Panc1 (cell line): ENCODE data around the gene CGREF1. TPM values are rescaled to one million over a fixed set of nuclear protein-coding genes. Genes with fewer than 3 reads are reported as not detected.
A peak's percentile ranks its signal among the peaks of the same experiment; 100 is the strongest.

Experiments
- ATAC-seq: fragments of 200-7000 bp; cut with Tn5 transposase; 2 replicates; pipeline ENCODE4 v1.9.1; 2020; ENCODE audit warnings: mild to moderate bottlenecking, moderate library complexity
- BruUV-seq: library from RNA; stranded (reverse); fragments of 400-500 nt; replicated peaks from 2 replicates; lab custom pipeline; 2021; lab: Mats Ljungman, UMichigan
- CTCF ChIA-PET: fragments of 300-600 bp; sonication (Branson Sonifier 250); formaldehyde crosslinking; loops from one replicate; lab custom pipeline; 2022; ENCODE audit warnings: antibody characterized with exemption; lab: Charles Lee
- POLR2A ChIA-PET: fragments of 300-600 bp; sonication (Branson Sonifier 250); formaldehyde crosslinking; loops from one replicate; lab custom pipeline; 2022; ENCODE audit warnings: antibody characterized with exemption; lab: Charles Lee
- DNase-seq: peaks from one replicate; pipeline ENCODE4 v3.0.0-alpha.2; 2010; ENCODE audit warnings: low read depth, low spot score
- H3K27ac ChIP-seq: 2 replicates; pipeline ENCODE4 v1.5.1; 2011; ENCODE audit warnings: mild to moderate bottlenecking, low read length, inconsistent platforms
- H3K27me3 ChIP-seq: fragments of 200-500 bp; sonication (Bioruptor generic); 2 replicates; pipeline ENCODE4 v1.6.0; 2014; ENCODE audit warnings: low read length, inconsistent platforms; ENCODE audit not compliant: control insufficient read depth, insufficient read depth
- H3K36me3 ChIP-seq: fragments of 200-500 bp; sonication (Bioruptor generic); 2 replicates; pipeline ENCODE4 v1.5.1; 2014; ENCODE audit warnings: inconsistent platforms, mild to moderate bottlenecking, low read length, moderate library complexity; ENCODE audit not compliant: control insufficient read depth, insufficient read depth
- H3K4me1 ChIP-seq: 2 replicates; pipeline ENCODE4 v1.5.1; 2011; ENCODE audit warnings: inconsistent platforms, mild to moderate bottlenecking, low read length, moderate library complexity; ENCODE audit not compliant: control insufficient read depth, insufficient read depth
- H3K4me3 ChIP-seq, 2 experiments: 2 replicates each; pipeline ENCODE4 v1.5.1; 2011 to 2012; ENCODE audit warnings: low read depth in 2 of 2, low read length in 2 of 2, mild to moderate bottlenecking in 2 of 2, inconsistent platforms in 1 of 2, moderate library complexity in 1 of 2
- H3K9me3 ChIP-seq: fragments of 200-500 bp; sonication (Bioruptor generic); 2 replicates; pipeline ENCODE4 v1.5.1; 2014; ENCODE audit warnings: low read depth, mild to moderate bottlenecking, inconsistent platforms, low read length, moderate library complexity; ENCODE audit not compliant: control insufficient read depth, insufficient read depth
- CTCF ChIP-seq: fragments of 450-650 bp; IDR thresholded peaks from 2 replicates; pipeline ENCODE4 v1.5.1; 2017; ENCODE audit warnings: mild to moderate bottlenecking
- POLR2AphosphoS5 ChIP-seq: IDR thresholded peaks from 2 replicates; pipeline ENCODE4 v1.6.1; 2012; ENCODE audit warnings: mild to moderate bottlenecking, low read depth, low read length, moderate library complexity
- REST ChIP-seq, 2 experiments: IDR thresholded peaks; 2 replicates each; pipeline ENCODE4 v1.6.1; 2011 to 2012; ENCODE audit warnings: low read depth in 2 of 2, control low read depth in 1 of 2, low read length in 1 of 2, mild to moderate bottlenecking in 1 of 2, moderate library complexity in 1 of 2; ENCODE audit not compliant: insufficient read depth in 1 of 2
- SIN3A ChIP-seq: IDR thresholded peaks from 2 replicates; pipeline ENCODE4 v1.6.1; 2012; ENCODE audit warnings: low read depth, mild to moderate bottlenecking, low read length, moderate library complexity, borderline replicate concordance; ENCODE audit not compliant: insufficient read depth
- TCF7L2 ChIP-seq: IDR thresholded peaks from 2 replicates; pipeline ENCODE4 v1.6.1; 2011; ENCODE audit warnings: mild to moderate bottlenecking, low read depth, low read length, inconsistent platforms
- in situ Hi-C: cut with HindIII; loops from 2 replicates; pipeline ENCODE4 v1.10.0; 2016; ENCODE audit warnings: low sequenced_read_pairs, low pct_unique_long_range_greater_than_20kb
- intact Hi-C: fragments of 100-400 bp; cut with micrococcal nuclease; formaldehyde crosslinking; loops from one replicate; pipeline ENCODE4 v1.10.0; 2022; ENCODE audit not compliant: unreplicated experiment
- total RNA-seq: library from RNA; stranded (reverse); gene quantifications from one replicate; pipeline ENCODE4 v1.2.1, GENCODE V29; 2021; ENCODE audit not compliant: unreplicated experiment

Gene CGREF1
- total RNA-seq, 1 experiment from 2014 or later: 10.1 TPM

- no TSS peak for BruUV-seq
- H3K4me1 ChIP-seq: no peaks in the 10 kb centered on the region
- in situ Hi-C loops (no loop called here), intact Hi-C loops (no loop called here)
- ATAC-seq (no peak), DNase-seq (no peak)
- ChIA-PET CTCF (interaction anchor here (0.7 kb wide), 1 partner anchor 63 kb away, joined by 3 read pairs; no protein-coding TSS in a partner anchor), POLR2A (interaction anchor here (0.7 kb wide), 1 partner anchor 49 kb away, joined by 3 read pairs; the partner anchor contains the start of genes ATRAID and SLC5A6)
- H3K36me3 ChIP-seq: no peaks in the 10 kb centered on the region
- H3K27me3 ChIP-seq: no peaks in the 10 kb centered on the region
- TF ChIP-seq POLR2AphosphoS5 (no peak), TCF7L2 (no peak), SIN3A (no peak), REST (IDR thresholded peaks at IDR 0.05; ENCODE audit: insufficient read depth in 1 of 2, low read depth in 2 of 2, low read length in 1 of 2) (no peak), CTCF (no peak)
- H3K4me3 ChIP-seq: peak overlapping the region; percentile 21 to 43; a peak in 3 of 4 replicates
- H3K9me3 ChIP-seq: no peaks in the 10 kb centered on the region
- peak overlapping the region; percentile 61 for H3K27ac ChIP-seq
Observed at GRCh38 chr2:27162151-27163121, 43.5 kb upstream of the CGREF1 start.

GRCh38 chr2:27160191-27160590 is 41.3 kb upstream of the CGREF1 start:
- intact Hi-C loops (no loop called here), in situ Hi-C loops (no loop called here)
- ChIA-PET POLR2A (no interaction called here), CTCF (interaction anchor here (1.1 kb wide), 1 partner anchor 31 kb away, joined by 4 read pairs; no protein-coding TSS in a partner anchor)
- DNase-seq: no peak
- Histone ChIP-seq H3K36me3 (no peaks in the 10 kb centered on the region), H3K4me1 (no peaks in the 10 kb centered on the region), H3K27ac (no peak overlapping the region), H3K9me3 (no peaks in the 10 kb centered on the region), H3K27me3 (no peaks in the 10 kb centered on the region), H3K4me3 (no peak overlapping the region)
- no TSS peak for BruUV-seq
- no peak for TF ChIP-seq REST (IDR thresholded peaks at IDR 0.05; ENCODE audit: insufficient read depth in 1 of 2, low read depth in 2 of 2, low read length in 1 of 2)
- no peak for TF ChIP-seq CTCF
- no peak for TF ChIP-seq POLR2AphosphoS5
- no peak for TF ChIP-seq TCF7L2
- ATAC-seq: no peak
